GM12873 (cell line): ENCODE results near the gene ATAD2B.

Experiments used
- TF ChIP-seq, protein P1 (sequence below): IDR thresholded peaks from 2 replicates; pipeline ENCODE4 v1.5.1; 2012; ENCODE audit warnings: low read depth, mild to moderate bottlenecking, moderate library complexity, low read length, control low read depth; ENCODE audit not compliant: insufficient read depth; ENCODE audit errors: missing control alignments

Gene ATAD2B

DNA sequence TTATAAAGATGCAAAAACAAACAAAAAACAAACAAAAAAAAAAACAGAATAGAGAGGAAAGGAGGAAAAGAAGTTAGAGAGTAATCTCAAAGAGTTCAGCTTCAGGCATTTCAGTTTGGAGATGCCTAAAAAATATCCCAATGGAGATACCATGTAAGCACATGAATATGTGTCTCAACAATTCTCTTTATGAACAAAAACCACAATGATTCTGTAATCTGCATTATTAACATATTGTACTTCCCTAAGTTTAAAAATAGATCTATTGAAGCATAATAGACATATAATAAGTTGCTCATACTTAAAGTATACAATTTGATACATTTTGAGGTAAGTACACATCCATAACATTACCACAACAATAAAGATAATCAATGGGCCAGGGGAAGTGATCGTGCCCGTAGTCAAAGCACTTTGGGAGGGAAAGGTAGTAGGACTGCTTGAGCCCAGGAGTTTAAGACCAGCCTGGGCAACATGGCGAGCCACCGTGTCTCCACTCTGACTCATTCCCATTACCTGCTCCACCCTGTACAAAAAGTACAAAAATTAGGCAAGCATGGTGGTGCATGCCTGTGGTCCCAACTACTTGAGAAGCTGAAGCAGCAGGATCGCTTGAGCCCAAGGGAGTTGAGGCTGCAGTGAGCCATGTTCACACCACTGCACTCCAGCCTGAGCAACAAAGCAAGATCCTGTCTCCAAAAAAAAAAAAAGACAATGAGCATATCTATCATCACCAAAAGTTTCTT lies 158.9 kb downstream of the ATAD2B start:
- TF ChIP-seq, protein P1, sequence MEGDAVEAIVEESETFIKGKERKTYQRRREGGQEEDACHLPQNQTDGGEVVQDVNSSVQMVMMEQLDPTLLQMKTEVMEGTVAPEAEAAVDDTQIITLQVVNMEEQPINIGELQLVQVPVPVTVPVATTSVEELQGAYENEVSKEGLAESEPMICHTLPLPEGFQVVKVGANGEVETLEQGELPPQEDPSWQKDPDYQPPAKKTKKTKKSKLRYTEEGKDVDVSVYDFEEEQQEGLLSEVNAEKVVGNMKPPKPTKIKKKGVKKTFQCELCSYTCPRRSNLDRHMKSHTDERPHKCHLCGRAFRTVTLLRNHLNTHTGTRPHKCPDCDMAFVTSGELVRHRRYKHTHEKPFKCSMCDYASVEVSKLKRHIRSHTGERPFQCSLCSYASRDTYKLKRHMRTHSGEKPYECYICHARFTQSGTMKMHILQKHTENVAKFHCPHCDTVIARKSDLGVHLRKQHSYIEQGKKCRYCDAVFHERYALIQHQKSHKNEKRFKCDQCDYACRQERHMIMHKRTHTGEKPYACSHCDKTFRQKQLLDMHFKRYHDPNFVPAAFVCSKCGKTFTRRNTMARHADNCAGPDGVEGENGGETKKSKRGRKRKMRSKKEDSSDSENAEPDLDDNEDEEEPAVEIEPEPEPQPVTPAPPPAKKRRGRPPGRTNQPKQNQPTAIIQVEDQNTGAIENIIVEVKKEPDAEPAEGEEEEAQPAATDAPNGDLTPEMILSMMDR = no peak

DNA sequence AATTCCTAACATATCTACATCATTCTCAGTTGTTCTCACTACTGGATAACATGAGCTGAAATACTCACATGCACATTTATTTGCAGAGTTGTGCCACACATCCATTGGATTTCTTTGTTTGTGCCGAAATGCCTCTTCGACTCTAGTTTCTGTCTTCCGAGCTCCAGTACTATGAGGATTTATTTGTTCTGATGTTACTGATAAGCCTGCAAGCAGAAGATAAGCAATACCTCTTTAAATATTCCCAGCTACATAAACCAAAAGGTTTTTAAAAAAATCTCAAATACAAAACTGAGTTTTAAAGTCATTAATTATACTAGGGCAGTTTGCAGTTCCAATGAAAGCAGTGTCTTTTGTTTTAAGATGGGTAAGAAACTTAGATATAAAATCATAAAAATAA lies 164.8 kb downstream of the ATAD2B start:
- TF ChIP-seq, protein P1 = no peak

DNA sequence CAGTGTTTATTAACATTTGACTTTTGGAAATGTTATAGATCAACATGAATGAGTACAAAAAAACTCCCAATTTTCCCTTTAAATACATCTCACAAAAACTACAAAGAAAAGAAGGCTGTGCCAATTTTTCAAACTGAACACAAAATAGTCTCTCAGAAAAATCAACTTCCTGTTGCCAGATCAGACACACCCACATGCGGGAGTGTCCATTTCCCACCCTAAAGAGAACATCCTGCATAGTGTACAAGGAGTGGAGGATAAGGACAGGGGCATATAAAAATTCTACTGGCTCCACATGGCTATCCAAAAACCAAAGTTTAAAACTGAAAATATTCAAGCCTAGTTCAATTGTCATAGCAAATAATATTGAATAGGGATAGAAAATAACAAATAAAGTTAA lies 165.3 kb downstream of the ATAD2B start:
- TF ChIP-seq, protein P1 = no peak

DNA sequence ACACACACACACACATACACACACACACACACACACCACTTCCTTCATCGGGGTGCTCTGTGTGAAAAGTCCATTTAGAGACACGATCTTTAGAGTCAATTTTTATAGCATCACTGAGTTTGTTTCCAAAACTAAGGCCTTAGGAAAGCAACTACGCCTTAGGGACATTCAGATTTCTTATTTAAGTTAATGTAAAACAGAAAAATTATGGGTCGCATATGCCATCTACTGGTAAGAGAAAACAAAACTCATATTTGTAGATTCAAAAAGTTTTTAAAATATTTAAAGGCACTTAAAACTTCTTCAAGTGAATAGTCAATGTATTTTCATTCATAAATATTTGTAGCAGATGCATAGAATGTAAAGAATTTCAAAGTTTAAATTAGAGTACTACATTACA lies 166.2 kb downstream of the ATAD2B start:
- TF ChIP-seq, protein P1 = no peak

DNA sequence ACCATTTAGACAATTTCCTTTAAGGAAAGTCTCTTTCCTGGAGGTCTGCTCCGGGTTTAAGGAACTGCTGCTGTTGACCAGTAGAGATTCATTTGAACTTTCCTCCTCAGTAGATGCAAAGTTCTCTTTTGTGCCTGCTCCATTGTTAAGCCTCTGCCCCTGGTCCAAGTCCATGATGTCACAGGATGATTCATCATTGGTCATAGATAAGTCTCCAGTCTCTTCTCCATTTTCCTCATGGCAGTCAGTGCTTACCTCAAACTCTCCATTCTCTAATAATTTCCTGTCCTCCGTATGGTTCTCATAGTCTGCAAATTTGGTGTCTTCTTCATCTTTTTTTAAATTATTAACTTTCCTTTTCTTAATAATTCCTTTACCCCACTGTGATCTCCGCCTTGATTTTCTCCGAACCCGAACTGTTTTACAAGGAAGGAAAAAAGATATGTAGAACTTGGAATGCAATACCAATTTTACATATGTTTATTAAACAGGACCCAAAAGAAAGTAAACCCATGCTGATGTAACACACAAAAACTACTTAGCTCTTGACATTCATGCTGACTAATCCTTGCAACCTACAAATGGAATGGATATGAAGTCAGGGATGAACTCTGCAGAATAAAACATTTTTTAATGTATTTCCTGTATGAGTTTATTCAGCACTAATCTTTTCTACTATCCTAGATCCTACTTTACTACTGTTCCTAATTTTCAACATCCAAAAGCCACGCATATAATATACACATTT lies 169.1 kb downstream of the ATAD2B start:
- TF ChIP-seq, protein P1 = no peak

DNA sequence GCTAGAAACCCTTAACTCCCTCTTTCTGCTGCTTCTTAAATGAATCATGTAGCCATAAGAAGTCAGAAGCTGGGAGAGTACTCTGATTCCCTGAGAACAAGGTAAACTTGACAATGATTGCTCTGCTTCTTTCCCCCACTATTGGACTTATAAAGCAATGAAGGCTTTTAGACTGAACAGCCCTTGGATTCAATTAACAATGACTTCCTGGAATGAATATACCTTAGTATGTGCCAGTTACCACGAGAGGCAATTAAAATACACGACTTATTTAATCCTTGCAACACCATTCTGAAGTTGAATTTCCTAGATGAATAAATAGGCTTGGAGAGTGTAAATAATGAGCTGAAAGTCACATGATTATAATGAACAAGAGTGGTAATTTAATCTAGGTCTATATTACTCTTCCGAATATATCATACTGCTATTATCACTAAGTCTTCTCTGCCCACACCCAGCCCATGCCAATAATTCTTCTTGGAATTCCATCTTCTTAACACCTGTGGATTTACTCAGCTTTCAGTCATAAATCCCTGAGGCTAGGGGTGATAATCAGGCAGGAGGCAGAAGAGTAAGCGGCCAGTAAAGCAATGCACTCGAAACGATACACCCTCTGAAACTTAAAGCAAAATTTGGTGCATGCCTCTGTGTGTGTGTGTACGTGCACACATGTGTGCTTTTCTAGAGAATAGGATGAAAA lies 170.2 kb downstream of the ATAD2B start:
- TF ChIP-seq, protein P1 = no peak

DNA sequence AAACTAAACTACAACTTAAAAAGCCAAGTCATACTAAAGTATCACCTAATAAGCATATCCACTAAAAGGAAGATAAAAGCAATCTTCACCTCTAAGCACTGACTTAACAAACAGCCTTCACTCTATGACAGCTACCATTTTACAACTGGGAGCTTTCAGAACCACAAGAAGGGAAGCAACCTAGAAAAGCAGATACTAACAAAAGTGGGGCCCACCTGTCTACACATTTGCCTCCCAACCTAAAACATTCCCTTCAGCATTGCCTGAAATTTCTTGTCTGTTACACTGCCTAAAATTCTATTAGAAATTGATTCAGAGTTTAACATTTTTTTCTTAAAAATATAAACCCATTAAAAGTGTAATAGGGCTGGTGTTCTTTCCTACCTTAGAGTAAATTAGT lies 172.0 kb downstream of the ATAD2B start:
- TF ChIP-seq, protein P1 = no peak
